GM18867 (cell line): Measurements from ENCODE around the gene PANK1.
A peak's percentile ranks its signal among the peaks of the same experiment; 100 is the strongest.
"Not testable (repeated sequence)": the region's sequence is repeated elsewhere in the genome, so short reads cannot be mapped to it uniquely, and the experiment has no call there.

Experiments
- ATAC-seq: cut with Tn5 transposase; IDR thresholded peaks from one replicate; pipeline ENCODE4 v1.9.1; 2021; ENCODE audit warnings: mild to moderate bottlenecking, moderate library complexity; ENCODE audit not compliant: unreplicated experiment

PANK1 gene

DNA sequence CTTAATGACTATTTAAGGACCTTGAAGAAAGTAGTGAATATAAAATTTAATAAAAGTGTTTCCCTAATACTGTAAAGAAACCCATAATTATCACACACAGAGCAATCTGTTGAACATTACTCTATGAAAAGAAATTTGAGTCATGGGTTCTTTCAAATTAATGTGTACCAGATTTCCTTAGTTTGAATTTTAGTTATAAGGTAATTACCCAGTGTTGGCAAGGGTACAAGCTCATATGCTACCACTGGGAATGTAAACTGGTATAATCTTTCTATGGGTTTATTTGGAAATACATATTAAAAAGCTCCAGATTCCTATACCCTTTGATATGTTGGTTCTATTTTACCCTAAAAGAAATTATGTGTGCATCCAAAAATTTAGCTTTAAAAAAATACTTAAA is 22.9 kb downstream of the PANK1 start:
- ATAC-seq, result no peak

DNA sequence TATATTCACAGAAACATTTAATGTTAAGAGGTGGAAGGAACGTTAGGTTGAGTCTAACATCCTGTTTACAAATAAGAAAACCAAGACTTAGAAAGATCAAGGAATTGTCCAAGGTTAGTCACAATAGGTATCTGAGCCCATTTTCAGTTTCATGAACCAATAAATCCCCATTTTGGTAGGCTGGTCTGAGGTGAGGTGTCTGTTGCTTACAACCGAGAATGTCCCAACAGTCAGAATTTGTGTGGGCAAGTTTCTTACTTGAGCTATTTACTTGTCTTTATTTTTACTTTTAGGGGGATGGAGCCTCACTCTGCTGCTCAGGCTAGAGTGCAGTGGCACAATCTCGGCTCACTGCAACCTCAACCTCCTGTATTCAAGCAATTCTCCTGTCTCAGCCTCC is 23.6 kb downstream of the PANK1 start:
- no peak for ATAC-seq

DNA sequence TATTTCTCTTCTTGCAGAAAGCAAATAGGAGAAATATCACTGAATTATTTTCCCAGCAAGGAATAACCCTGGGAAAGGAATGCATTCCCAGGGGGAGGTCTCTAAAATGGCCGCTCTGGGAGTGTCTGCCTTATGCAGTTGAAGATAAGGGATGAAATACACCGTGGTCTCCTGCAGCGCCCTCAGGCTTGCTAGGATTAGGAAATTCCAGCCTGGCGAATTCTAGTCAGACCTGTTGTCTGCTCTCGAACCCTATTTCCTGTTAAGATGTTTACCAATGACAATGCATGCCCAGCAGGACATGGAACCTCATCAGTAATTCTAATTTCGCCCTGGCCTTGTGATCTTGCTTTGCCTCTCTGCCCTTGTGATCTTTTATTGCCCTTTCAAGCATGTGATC is 24.7 kb downstream of the PANK1 start:
- ATAC-seq, result not testable (repeated sequence)

DNA sequence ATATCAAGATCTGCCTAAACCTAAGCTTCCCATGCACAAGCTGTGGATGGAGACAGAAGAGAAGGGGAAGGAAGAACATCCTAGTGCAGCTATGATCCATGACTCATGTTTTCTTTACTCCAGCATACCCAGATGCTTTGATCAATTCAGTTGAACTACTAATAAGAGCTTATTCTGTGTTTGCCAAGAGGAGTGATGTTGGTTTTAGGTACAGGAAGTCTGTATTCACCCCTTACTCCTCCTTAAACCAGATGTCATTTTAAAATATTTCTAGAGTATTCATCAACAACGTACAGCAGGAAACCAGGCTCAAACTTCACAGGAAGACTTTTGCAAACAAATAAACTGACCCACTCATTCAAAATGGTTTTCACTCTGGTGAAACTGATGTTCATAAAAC is 29.2 kb downstream of the PANK1 start:
- ATAC-seq, result no peak

DNA sequence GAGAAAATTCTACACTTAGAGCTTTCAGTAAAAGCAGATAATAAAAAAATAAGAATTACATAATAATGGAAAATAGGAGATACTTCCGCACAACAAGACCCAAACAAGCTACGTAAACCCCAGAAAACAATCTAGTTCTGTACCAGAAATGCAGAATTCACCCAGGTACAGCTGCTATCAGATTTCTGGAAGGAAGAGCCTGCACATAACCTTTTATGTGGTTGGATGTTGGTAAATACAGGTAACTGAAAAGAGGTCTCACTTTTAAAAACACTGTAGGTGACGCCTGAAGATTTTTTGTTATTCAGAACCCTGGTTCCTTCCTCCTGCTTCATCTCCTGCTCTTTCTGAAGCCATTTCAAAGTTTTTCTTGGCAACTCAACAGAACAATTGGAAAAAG is 29.9 kb downstream of the PANK1 start:
- no peak for ATAC-seq

DNA sequence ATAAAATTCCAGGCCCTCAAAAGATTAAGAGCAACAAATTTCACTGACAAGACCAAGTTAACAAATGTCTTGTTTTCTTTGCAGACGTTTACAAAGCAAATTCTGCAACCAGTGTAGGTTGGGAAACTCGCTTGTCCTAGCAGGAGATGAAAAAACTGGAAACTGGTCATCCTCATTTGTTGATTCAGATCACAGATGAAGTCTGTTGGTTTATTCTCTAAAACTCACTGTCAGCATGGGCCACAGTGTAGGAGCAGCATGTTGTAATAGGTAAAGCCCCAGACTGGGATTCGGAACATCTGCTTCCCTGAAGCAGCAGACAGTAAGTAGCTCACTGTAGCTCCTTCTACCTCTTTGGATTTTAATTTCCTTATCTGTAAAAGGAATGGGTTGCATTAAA is 31.5 kb downstream of the PANK1 start:
- ATAC-seq, result no peak

DNA sequence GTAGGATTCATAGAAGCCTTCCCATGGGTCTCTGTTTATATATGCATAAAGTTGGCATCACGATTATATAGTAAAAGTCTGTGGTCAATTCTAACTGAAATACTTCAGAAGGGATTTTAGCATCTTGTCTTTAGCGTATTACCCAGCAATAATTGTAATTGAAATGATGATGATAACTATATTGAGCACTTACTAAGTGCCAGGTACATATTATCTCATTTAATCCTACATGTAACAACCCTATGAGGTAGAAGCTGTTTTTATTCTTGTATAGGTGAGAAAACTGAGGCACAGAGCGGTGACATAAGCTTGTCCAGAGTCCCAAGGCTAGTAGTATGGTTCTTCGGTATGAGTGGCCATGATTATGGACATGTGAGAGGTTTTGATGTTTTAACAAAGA is 33.8 kb downstream of the PANK1 start:
- ATAC-seq, result no peak

DNA sequence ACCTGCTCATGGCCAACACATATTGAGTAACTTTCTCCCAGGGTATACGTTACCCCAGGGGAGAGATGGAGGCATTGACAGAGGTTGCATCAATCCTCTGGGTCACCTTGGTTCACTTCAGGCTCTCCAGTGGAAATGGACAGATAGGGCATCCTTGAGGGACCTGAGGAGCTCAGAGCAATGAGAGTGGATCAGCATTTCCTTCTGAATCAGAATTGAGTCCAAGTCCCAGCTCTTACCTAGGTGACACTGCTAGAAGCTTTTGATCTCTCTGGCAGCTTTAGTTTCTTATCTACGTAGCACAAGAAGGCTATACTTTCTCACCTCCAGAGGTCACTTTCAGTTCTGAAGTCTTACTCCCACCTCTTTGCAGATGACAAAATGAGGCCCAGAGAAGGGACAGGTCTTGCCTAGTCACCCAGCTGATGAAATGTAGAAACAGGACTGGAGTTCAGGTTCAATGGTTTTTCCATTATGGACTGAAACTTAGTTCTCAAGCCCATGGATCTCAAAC is 35.2 kb downstream of the PANK1 start:
- ATAC-seq, result peak; percentile 98

DNA sequence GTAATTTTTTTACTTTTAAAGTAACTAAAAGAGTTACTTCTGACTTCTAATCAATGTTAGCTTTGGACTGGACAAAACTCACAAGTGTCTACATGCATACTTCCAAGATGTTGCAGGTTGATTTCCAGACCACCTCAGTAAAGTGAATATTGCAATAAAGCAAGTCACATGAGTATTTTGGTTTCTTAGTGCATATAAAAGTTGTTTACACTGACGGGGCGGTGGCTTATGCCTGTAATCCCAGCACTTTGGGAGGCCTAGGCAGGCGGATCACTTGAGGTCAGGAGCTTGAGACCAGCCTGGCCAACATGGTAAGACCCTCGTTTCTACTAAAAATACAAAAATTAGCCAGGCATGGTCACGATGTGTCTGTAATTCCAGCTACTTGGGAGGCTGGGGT is 40.8 kb downstream of the PANK1 start:
- no peak for ATAC-seq

DNA sequence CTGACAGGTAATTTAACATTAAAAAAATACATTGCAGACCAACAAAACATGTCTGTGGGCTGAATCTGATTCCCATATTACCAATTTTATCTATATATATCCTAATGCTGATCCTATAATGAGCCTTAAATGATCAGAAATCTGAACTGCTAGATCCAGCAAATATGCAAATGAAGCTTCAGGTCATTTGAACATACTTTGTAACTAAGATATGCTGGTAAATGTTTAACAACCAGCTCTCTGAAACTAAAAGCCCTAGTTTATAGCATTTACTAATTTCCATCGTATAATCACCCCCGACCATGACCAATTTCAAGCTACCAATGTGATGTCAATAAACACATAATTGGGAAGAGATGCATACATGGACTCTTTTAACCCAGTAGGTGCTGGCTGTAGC is 42.1 kb downstream of the PANK1 start:
- no peak for ATAC-seq

DNA sequence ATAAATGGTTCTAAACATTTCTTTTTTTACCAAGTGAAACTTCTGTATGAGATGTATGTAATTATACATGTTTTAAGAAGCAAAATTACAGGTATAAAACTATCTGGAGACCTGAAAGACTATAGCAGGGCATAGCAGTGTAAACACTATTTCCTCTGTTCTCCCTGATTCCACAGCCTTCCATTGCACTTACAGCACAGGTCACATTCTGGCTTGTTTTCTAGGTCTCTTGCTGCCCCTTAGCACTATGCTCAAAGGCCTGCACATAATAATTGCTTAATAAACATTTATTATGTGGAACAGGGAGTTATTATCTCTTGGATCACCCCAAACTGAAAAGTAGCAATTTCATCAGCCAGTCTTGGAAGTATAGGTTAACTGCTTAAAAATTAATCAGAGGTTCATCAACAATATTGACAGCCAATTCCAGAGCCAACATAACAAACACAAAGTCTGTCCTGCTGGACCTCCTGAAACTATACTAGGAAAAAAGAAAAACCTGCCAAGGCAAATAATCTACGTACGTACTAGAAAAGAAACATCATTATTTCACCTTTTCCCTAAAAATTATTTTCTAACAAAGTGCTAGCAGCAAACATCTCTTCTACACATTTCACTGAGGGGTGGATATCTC is 43.2 kb downstream of the PANK1 start:
- no peak for ATAC-seq

DNA sequence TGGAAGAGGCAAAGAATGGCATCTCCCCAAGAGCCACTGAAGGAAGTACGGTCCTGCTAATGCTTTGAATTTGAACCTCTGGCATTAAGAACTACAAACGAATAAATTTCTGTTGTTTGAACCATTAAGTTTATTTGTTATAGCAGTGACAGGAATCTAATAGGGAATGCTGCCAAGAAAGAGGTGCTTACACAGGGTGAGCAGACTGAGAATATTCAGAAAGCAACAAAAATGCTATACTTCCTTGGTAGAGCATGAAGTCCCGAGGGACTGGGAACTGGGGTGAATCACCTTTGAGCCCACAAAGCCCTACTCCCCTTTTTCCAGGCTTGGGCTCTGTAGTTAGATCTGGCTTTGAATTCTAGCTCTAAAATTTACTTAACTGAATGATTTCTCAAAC is 45.0 kb downstream of the PANK1 start:
- no peak for ATAC-seq

DNA sequence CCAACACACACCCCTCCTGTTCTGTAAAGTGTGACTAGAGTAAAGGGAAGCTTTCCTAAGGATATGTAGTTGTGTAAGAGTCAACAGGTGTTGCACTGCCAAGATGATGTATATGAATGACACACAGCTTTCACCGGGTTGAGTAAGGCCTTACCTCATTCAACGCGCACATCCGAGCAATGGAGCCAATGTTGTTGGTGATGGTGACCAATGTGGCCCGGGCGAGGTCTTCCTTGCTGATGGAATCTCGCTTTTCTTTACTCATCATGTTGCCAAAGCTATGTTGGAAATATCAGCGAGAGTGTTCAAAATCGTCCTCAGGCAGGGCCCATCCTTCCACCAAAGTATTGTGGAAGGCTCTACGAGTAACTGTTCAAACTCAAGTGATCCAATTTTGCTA is 52.0 kb downstream of the PANK1 start:
- no peak for ATAC-seq

DNA sequence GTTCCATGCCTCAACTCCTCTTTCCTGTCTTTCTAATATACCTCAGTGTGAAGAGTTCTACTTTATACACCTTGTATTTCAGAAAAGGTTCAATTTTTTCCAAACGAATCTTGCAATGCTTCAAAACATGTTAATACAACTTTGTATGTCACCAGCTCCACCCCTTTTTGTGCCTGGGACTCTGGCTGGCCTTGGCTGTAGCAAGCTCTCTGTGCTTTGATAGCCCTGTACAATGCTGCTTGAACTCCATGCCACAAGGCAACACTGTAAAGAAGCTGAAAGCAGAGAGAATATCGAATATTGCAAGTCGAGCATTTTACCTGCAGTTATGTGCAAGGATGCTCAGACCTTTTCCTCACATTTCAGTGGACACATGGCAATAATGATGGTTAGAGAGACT is 52.5 kb downstream of the PANK1 start:
- no peak for ATAC-seq

DNA sequence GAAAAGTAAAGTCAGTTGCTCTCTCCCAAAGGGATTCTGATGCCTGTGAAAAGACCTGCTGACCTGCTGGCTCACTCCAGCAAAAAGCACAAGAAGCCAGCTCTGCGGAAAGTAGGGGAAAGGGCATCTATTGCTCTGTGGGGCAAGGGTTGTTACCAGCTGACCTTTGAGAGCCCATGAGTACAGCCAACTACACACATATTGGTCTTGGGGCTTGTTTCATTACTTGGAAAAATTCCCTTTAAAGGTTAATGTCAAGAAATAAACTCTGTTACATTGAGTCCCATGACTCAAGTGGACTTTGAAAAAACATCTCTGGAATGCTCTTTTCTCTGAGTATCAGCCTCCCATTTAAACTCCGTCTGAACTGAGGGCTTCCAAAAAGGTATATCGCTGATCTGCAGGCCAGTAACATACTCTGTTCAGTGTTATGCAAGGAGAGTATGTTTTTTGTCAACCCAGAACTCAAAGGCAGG is 53.2 kb downstream of the PANK1 start:
- no peak for ATAC-seq

DNA sequence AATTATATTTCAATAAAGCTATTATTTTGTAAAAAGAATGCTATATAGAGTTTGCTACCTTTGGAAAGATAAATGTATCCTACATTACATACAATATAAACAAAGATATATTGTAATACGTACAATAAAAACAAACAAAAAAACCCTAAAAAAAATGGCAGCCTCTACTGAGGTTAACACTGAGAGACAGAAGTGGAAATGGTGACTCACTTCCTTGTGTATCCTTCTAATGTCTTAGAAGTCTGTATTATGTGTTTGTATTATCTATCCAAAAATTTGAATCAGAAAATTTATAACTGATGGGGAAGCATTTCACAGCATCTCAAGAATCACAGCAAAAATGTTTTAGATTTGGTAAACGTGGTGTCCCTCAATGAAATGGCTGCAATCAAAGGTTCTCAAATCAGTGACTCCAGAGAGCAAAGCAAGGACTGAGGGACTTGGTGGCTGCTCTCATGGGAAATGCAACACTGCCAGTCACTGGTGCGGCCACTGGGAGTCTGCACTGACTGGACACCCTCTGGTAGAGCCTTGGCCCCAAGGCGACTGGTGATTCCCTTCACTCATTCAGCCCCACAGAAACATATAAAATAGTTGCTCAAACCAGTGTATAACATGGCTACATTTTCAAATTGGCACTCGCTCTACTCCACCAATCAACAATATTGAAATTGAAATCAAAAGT is 53.8 kb downstream of the PANK1 start:
- ATAC-seq, result no peak

DNA sequence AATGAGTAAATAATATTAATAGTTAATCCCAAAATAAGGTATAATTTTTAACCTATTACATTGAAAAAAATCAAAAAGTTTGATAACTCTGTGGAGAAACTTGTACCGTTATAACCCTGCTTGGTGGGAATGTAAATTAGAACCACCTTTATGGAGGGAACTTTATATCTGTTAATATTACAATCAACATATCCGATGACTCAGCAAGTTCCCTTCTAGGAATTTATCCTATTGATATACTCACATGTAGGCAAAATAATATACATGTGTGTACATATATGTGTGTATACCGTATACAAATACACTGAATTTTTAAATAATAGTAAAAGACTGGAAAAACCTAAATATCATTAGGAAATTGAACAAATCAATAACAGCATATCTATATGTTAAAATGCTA is 54.7 kb downstream of the PANK1 start:
- no peak for ATAC-seq

DNA sequence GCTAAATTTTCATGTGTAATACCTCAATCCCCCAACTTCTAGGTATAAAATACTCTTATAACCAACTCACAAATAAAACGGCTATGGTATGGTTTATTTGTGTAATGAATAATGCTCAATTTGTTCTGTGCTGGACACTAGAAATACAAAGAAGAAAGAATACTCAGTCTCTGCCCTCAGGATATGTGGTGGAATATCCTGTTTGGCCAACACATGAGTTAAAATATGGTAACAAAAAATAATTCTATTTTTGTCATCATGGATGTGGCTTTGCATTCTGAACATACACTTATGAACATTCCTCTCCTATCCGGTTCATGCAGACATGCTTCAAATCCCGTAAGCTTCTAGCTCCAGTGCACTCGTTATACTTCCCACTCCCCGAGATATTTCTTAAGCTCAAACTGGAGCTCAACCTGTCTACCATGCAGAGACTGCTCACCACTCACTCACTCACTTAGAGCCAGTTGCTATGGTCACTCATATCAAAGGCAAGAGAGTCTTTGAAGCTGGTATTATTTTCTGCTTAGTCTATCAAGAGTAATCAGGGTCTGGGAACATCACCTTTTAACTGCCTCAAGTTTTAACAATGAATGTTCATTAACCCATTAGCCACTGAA is 55.8 kb downstream of the PANK1 start:
- no peak for ATAC-seq

DNA sequence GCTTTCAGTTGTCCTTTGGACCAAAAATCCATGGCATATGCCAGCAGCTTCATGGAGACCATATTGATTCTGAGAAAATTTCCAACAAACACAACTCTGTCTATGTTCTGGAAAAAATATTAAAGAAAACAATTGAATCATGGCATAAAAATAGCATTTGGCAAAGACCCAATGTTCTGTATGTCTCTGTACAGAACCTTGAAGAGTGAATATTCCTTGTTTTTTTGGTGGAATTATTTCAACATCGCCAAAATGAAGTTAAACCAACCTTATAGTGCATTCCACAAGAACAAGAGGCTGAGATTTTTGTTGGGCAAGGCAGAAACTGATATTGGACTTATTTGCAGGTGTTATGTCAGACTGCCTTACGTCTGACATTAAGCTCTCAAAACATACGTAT is 56.4 kb downstream of the PANK1 start:
- no peak for ATAC-seq

DNA sequence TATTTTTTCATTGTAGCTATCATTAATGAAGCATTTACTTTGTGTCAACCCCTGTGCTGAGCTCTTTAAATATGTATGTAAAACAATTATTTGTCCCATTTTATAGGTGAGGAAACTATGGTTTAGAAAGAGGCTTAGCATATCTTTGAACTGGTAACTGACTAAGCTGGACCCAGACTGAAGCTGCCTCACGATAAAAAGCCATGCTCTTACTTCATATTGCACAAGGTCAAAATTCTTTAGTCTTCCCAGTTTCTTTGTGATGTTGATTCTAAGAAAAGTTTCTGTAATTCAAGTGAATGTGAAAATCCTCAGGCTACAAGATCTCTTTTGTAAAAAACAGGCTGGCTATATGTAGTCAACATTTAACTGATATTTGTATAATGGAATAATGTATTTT is 63.0 kb downstream of the PANK1 start:
- no peak for ATAC-seq

DNA sequence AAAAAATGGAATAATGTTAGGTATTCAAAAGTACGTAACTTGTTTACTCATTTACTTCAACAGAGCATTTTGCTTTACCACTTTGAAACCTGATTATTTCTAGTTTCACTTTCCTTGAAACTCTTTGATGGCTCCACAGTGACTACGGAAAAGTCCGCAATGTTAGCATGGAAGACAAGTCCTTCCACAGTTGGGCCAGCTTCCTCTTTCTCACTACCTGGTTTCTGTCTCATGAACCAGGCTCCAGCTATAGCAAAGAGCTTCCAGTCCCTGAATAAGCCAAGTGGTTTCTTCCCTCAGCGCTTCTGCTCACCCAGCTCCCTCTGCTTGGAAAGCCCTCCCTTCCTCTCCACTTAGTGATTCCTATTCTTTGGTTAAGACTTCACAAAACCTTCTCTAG is 64.8 kb downstream of the PANK1 start:
- ATAC-seq, result no peak

DNA sequence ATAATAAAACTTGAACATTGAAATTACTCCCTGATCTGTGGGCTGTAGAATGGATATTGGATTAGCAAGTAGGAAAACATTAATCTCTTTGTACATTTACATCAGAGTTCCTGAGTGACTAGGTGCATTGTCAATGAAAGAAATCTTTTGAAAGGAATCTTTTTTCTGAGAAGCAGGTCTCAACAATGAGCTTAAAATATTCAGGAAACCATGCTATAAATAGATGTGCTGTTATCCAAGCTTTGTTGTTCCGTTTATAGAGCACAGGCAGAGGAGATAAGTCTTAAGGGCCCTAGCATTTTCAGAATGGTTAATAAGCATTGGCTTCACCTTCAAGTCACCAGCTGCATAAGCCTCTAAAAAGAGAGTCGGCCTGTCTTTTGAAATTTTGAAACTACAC is 68.3 kb downstream of the PANK1 start:
- no peak for ATAC-seq
